GDM1 (cell line): ENCODE results near the gene CIB1.

Experiments used
- DNase-seq: peaks from one replicate; lab custom pipeline; 2025; lab: John Stamatoyannopoulos, UW

The CIB1 gene

GRCh38 chr15:90240856-90241255, 7.1 kb upstream of the CIB1 start:
- no peak for DNase-seq

- no peak for DNase-seq
These were observed 5.6 kb upstream of the CIB1 start for GRCh38 chr15:90239371-90239770.

GRCh38 chr15:90234096-90234988, 601 bp upstream of the CIB1 start, which contains the start of gene GDPGP1:
TSS of gene GDPGP1 (plus strand) at chr15:90234209. CDS start at chr15:90240909, 6,700 bp downstream.
- DNase-seq = peak; percentile 95

- DNase-seq = no peak
These were observed 777 bp downstream of the CIB1 start for GRCh38 chr15:90232941-90233386.

DNA sequence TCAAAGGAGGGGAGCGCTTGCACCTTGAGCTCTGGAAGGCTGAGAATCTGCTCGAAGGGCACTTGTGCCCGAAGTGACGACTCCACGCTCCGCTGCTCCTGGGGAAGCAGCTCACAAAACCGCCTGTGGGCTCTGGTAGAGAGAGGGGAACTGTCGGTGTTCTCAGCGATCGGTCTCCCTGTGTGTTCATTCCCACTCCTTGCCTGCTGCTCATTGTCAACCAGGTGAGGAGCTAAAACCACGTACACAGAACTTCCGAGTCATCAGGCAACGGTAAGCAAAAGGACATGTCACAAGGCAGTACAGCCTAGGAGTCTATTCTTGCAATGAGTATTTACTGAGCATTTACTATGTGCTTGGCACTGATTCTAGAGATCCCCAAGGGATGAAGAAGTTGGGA, 1.5 kb downstream of the CIB1 start:
- DNase-seq = no peak

GRCh38 chr15:90231028-90232017, 2.4 kb downstream of the CIB1 start:
- DNase-seq = no peak

DNA sequence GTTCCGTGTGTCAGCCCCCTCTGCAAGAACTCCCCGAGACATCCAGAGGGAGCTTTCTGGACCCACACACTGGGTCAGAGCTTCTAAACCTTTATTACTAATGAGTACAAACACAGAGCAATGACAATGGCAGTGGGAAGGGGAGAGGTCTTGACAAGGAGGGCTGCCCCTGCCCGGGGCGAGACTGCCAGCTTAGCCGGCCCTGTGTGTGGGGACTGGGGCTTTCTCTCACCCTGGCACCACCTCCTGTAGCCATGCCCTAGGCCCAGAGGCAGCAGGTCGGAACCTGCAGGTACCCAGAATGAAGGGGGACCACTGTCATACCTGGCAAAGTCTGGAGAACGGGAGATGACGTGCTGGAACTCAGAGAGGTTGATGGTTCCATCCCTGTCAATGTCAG, 3.1 kb downstream of the CIB1 start:
- no peak for DNase-seq

GRCh38 chr15:90230071-90230494, 3.7 kb downstream of the CIB1 start:
- no peak for DNase-seq

- no peak for DNase-seq
These were observed 4.8 kb downstream of the CIB1 start for GRCh38 chr15:90228960-90229359.

- no peak for DNase-seq
These were observed 5.6 kb downstream of the CIB1 start for GRCh38 chr15:90227816-90228772.

DNA sequence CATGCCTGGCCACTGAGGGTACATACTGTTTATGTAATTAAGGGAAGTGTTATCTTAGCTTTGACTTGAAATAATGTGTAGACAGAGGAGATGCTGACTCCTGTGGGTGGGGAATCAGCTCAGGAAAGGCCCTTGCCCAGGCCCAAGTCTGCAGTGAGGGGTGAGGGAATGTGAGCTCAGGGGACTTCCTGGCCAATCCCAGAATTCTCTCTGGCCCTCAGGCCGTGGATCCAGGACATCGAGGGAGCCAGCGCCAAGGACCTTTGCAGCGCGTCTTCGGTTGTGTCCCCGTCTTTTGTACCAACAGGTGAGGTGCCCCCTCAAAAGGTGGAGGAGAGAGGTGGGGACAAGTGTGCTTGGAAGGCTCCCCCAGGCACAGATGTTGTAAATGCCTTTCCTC, 6.4 kb downstream of the CIB1 start:
- no peak for DNase-seq

DNA sequence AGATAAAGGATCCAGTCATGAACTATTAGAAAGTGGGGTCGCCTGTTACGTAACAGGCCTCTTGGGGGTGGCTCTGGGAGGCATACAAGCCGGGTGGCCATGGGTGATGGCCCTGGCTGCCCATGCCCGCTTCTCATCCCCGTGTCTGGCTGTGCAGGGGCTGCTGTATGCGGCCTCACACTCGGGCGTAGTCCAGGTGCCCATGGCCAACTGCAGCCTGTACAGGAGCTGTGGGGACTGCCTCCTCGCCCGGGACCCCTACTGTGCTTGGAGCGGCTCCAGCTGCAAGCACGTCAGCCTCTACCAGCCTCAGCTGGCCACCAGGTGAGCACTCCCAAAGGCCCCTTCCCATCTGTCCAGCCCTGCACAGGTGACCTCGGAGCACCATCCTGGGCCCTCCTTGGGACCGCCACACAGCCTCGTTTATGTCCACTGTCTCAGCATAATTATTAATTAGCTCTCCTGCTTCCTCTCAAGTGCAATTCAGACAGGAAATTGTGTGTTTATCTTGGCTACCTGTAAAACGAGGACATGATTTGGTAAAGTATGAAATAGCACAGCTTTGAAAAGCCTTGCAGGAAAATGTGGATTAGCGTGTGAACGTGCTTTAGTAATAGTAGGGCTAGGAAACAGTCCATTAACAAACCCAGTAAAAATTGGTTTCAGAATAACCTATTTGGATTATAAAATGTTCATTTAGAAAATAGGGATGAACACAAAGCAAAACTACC, 8.1 kb downstream of the CIB1 start:
- DNase-seq = no peak

GRCh38 chr15:90225047-90225446, 8.7 kb downstream of the CIB1 start:
- no peak for DNase-seq

- no peak for DNase-seq
These were observed 10.1 kb downstream of the CIB1 start for GRCh38 chr15:90223441-90224165.

GRCh38 chr15:90222547-90222946, 11.2 kb downstream of the CIB1 start:
- no peak for DNase-seq

DNA sequence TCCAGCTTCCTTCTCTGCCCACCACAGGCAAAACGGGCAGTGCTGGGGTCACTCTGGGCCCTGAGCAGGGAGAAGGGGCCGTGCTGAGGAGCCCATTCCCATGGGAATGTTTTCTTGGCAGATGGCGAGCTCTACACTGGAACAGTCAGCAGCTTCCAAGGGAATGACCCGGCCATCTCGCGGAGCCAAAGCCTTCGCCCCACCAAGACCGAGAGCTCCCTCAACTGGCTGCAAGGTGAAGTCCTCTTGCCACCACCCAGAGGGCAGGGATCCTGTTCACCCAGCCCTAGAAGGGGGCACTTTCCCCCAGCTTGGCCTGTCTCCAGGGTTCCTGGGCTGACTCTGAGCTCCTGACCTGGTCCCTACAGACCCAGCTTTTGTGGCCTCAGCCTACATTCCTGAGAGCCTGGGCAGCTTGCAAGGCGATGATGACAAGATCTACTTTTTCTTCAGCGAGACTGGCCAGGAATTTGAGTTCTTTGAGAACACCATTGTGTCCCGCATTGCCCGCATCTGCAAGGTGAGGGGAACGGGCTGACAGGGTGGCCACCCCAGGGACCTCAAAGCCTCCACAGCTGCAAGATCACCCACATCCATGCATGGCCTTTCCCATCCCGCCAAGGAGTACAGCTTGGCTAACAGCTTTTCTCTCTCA, 12.4 kb downstream of the CIB1 start:
- peak; percentile 34 for DNase-seq

DNA sequence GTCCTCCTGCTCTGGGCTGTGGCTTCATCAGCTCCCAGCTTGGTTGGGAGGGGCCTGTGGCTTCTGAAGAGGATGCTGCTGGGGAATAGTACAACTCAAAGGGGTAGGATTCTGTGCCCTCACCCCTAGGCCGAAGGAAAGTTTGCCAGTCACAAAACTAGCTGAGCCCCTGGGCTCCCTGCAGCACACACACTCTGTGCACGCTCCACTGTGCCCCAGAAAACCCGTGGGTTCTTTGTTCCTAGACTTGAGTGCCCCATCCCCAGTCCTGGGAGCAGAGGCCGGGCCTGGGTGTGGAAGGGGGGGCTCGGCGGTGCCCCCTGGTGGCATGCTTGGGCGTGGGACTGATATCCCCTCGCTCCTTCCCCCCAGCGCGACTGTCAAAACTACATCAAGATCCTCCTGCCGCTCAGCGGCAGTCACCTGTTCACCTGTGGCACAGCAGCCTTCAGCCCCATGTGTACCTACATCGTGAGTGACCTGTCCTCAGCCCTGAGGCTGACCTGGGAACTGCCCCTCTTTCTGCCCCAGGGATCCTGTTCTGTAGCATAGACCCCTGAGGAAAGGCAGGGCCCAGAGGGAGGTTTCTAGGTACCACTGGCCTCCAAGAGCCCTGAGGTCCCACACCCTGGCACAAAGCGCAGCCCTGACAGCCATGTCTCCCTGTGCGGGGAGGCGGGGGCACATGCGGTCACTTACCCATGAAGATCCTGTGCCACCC, 14.2 kb downstream of the CIB1 start:
- DNase-seq = peak; percentile 31

DNA sequence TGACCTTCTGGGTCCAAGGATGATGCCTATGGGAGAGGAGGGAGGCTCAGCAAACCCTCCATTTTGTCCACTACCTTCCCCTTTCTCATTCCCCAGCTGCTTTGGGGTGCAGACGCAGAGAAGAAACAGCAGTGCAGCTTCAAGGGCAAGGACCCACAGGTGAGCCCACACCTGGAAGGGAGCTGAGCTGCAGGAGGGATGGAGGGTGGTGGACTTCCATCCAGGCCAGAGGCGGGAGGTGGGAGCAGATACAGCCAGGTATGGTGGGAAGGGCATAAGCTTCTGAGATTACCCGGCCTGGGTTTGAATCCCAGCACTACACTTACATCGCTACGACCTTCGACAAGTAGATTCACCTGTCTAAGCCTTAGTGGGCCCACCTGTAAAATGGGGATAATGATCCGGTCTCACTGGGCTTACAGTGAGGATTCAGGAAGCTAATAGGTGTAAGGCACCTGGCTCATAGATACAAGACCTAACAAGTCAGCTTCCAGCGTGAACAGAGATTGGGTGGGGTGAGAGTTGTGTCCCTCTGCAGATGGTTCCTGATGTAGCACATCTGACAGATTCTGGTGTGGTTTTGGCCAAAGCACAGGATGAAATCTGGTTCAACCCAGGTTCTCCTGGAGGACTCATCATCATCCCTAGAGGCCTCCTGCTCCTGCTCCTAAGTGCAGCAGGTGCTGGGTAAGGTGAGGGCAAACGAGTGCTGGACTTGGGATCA, 15.9 kb downstream of the CIB1 start:
- no peak for DNase-seq
